NCI-H2029 treated with DMSO at 0.1 percent for 48 hours (cell line): ENCODE measurements around the gene ZNF438.
"Not testable (repeated sequence)": the region's sequence is repeated elsewhere in the genome, so short reads cannot be mapped to it uniquely, and the experiment has no call there.

Experiments used
- DNase-seq: peaks from one replicate; lab custom pipeline; 2025; lab: John Stamatoyannopoulos, UW

The ZNF438 gene

GRCh38 chr10:31041011-31041410 is 9.3 kb upstream of the ZNF438 start:
- no peak for DNase-seq

- not testable (repeated sequence) for DNase-seq
Observed at GRCh38 chr10:31039006-31039405, 7.3 kb upstream of the ZNF438 start.

DNA sequence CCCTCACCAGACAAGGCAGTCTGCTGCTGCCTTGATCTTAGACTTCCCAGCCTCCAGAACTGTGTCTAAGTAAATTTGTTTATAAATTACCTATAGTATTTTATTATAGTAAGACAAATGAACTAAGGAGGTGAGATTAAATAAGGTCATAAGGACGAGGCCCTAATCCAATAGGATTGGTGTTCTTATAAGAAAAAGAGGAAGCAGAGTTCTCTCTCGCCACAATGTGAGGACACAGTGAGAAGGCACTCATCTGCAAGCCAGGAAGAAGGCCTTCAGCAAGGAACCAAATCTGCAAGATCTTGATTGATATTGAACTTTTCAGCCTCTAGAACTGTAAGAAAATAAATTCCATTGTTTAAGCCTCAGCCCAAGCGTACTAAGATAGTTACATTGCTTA is 6.1 kb upstream of the ZNF438 start:
- DNase-seq, result no peak

DNA sequence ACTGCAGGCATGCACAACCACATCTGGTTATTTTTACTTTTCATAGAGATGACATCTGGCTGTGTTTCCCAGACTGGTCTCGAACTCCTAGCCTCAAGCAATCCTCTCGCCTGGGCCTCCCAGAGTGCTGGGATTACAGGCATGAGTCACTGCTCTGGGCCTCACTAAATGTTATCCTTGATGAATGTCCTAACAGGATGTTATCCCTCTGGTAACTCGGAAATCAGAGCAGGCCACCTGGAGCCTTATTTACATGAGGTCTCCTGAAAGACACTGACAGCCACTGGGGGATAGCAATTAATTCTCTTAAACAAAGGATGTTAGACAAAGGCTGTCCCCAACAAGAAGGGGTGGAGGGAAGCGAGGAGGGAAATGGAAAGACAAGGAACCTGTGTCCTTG is 4.5 kb upstream of the ZNF438 start:
- DNase-seq, result no peak

DNA sequence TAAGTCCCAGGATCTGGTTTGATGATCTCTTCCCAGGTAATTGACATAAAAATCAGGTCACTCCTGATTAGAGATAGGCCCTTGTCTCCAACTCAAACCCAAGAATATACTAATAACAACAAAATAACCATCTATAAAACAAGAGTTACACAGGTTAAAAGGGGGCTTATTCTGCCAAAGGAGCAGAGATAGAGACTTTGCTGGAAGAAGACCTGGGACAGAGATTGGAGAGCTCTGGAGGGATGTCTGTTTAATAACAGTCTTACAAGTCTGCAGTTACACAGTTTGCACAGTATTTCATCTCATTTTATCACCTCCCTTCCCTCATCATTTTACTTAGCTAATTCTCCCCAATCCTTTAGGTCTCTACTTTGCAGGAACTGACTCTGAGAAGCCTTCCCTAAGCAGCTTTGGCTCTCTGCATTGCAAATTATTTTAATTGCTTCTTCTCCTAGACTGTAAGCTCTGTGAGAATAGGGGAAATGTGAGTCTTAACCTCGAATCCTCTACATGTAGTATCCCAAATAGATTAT is 3.7 kb upstream of the ZNF438 start:
- DNase-seq, result no peak

- no peak for DNase-seq
Observed at GRCh38 chr10:31034098-31034909, 2.6 kb upstream of the ZNF438 start.

DNA sequence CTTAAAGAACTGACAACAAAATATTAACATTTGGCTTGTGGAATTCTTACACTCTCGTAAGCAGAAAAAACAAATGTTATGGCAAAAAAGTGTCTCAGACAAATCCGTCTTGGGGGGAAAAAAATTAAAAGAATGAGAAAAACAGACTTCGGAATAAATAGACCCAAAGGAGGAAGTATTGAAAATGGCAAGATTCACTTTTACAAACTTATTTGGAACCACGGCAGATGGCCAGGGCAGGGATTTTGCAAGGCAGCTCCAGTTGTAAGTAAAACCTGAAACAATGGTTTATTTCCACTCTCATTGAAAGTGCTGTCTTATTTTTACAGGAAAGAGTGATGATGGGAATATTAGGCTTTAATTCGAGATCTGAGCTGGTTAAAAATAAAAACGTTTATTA is 1.5 kb upstream of the ZNF438 start:
- no peak for DNase-seq

DNA sequence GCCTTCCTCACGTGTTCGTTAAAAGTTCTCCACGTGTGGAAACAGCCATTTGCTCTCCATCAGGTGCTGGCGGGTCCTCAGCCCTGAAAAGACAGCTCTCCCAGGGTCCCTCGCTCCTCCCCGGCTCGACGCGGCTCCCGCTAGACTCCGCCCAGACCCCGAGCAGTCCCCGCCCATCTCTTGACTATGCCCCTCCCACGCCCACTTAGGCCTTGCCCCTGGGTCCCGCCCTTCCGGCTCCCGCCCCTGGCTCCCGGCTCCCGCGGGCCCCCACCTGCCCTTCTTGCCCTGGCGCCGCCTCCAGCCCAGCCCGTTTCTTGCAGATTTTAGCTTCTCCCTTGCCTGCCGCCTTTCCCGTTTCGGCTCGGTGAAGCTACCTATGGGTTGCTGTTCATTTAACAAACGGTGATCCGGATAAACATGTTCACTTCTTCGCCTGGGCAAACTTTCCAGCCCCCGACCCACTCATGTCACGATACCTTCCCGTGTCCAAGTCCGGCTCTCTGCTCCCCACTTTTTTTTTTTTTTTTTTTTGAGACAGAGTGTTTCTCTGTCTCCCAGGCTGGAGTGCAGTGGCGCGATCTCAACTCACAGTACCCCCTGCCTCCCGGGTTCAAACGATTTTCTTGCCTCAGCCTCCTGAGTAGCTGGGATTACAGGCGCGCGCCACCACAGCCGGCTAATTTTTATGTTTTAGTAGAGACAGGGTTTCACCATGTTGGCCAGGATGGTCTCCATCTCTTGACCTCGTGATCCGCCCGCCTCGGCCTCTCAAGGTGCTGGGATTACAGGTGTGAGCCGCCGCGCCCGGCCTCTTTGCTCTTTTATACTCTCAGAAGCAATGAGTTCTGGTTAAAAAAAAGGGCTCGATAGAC is 830 bp upstream of the ZNF438 start:
- peak; percentile 39 for DNase-seq

GRCh38 chr10:31031205-31031557 is 484 bp downstream of the ZNF438 start:
- DNase-seq, result no peak

DNA sequence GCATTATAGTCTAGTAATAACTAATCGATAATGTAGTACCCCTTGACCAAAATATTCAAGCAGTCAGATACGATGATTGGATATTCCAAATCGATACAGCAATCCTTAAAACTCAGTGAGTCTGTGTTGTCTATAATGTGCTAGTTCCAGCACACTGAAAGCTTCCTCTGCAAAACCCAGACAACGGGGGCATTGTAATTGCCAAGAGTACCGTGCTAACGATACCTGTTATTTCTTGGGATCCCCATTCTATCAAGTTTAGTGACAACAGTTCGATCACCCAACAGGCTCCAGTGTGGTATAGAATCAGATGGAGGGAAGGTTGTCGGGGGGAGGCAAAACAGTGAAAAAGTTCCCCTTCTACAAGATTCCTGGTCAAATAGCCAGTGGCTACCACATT is 865 bp downstream of the ZNF438 start:
- no peak for DNase-seq

- DNase-seq, result no peak
Observed at GRCh38 chr10:31030260-31030659, 1.4 kb downstream of the ZNF438 start.

DNA sequence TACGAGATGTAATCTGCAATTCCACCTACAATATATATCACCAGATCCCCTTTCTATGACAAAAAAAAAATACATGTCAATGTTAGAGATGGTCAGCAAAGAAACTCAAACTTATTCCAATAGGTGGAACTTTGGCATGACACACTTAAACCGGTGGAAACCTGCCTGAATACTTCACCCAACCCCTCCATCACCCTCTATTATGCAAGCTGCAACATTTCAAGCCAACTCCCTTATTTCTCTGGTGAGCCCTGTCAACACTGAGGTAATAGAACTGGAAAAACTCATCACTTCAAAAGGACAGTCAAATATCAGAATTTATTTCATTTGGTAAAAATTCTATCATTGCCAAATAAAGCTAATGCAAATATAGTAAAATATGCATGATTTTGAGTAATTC is 3.6 kb downstream of the ZNF438 start:
- DNase-seq, result no peak

GRCh38 chr10:31026279-31026678 is 5.4 kb downstream of the ZNF438 start:
- DNase-seq, result not testable (repeated sequence)

DNA sequence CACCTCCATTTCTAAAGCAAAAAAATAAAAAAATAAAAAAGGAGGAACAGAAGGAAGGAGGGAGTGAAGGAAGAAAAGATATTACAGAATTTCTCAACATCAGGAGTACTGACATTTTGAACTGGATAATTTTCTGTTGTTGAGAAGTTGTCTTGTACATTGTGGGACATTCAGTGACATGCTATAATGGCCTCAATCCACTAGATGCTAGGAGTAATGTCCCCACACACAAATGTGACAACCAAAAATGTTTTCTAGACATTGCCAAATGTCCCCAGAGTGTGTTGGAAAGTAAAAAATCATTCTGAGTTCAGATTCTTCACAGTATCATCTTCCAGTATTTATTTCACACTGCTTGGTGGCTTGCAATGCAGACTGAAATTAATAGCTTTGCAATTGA is 6.5 kb downstream of the ZNF438 start:
- no peak for DNase-seq

- no peak for DNase-seq
Observed at GRCh38 chr10:31023558-31023957, 8.1 kb downstream of the ZNF438 start.

GRCh38 chr10:31020209-31020608 is 11.5 kb downstream of the ZNF438 start:
- no peak for DNase-seq

GRCh38 chr10:31018962-31019361 is 12.7 kb downstream of the ZNF438 start:
- no peak for DNase-seq

DNA sequence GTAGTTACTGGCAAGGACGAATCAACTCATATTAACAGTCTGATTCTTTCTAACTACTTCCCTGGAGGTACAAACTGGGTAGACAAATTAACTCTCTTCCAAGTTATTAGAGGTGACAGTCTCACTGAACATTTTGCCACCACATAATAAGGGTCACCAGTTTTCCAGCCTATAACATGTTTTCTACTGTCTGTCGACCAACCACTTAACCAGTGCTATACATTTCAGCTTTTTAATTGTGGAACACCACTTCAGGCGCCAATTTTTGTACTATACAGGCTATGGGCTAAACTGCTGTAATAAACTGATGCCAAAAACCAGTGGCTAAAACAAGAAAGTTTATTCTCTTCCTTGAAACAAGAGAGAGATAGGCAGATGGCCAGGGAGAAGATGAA is 13.3 kb downstream of the ZNF438 start:
- DNase-seq, result no peak

DNA sequence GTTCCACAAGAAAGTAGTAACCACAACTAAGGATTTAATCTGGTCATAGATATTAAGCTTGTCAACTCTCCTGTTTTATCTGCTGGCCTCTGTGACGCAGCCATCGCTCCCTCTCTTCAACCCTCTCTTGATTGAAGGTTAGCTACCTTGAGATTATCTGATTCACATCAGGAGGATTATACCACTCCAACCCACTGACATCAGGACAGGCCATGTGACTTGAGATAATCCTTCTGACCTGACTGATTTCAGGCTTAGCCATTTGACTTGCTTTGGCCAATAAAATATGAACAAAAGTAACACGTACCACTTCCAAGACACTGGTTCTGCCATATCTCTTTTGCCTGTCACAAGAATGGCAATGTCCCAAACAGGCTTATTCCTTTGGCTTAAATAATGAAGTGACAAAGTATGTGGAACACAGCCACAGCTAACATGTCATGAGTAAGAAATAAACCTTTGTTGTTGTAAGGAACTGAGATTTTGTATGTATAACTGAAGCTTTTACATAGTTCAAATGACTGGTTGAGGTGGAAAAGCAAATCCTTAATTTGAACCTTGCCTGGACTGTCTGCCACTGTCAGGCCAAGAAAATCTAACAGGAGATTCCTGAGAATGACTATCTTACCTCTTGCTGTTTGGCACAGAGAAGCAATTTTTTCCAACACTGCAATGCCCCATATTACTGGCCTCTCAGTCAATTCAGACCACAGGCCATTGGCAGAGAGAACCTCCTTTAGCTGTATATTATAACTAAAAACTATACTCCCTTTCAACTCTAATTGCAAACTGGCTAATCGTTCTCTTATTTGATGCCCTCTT is 13.9 kb downstream of the ZNF438 start:
- DNase-seq, result no peak

DNA sequence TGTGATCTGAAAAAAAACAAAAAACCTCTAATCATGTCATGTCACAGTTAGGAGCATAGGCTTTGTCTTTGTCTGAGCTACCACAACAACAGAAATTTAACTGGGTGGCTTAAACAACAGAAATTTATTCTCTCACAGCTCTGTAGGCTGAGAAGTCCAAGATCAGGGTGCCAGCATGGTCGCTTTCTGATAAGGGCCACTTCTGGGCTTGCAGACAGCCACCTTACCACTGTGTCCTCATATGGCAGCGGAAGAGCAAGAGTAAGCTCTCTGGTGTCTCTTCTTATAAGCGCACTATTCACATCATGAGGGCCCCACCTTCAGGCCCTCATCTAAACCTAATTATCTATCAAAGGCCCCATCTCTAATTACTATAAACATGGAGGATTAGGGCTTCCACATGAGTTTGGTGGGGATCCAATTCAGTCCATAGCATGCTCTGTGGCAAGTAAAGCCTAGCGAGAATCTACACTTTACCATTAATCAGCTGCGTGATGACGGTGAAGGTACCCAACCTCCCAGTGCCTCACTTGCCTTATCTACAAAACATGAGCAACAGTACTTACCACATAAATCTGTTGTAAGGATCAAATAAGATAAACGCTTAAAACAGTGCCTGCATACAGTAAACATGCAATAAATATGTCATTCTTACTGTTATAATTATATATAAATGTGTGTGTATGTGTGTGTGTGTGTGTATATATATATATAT is 17.3 kb downstream of the ZNF438 start:
- DNase-seq, result no peak

GRCh38 chr10:31013331-31013730 is 18.3 kb downstream of the ZNF438 start:
- no peak for DNase-seq

DNA sequence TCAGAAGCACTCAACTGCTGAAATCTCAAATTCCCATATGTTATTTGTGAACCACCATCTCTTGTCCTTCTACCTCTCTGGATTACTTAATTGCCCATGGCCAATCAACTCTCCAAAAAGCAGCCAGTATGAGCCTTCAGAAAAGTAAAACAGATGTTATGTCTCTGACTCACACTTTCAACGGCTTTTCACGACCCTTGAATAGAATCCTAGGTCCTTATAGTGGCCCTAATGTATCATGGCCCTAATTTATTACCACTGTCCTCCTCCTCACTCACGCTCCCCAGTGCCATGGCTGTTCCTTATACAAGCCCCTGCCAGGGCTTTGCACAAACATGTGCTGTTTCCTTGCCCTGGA is 20.0 kb downstream of the ZNF438 start:
- DNase-seq, result no peak
